Lung microvascular endothelial cell (primary cell): ENCODE results near the gene STARD13. TPM values are rescaled to one million over a fixed set of nuclear protein-coding genes. Genes with fewer than 3 reads are reported as not detected.

Experiments
- DNase-seq, 2 donors: peaks; one replicate each; pipeline versions ENCODE4 v3.0.0 to v3.0.0-alpha.2; 2010; ENCODE audit warnings: low read depth in 2 of 2
- total RNA-seq: library from RNA; depleted of rRNA; stranded (reverse); fragments of >200 nt; gene quantifications from 2 replicates; pipeline ENCODE4 v1.2.1, GENCODE V29; 2014

The STARD13 gene
- total RNA-seq, 1 donor from 2014 or later = 23.6 TPM

DNA sequence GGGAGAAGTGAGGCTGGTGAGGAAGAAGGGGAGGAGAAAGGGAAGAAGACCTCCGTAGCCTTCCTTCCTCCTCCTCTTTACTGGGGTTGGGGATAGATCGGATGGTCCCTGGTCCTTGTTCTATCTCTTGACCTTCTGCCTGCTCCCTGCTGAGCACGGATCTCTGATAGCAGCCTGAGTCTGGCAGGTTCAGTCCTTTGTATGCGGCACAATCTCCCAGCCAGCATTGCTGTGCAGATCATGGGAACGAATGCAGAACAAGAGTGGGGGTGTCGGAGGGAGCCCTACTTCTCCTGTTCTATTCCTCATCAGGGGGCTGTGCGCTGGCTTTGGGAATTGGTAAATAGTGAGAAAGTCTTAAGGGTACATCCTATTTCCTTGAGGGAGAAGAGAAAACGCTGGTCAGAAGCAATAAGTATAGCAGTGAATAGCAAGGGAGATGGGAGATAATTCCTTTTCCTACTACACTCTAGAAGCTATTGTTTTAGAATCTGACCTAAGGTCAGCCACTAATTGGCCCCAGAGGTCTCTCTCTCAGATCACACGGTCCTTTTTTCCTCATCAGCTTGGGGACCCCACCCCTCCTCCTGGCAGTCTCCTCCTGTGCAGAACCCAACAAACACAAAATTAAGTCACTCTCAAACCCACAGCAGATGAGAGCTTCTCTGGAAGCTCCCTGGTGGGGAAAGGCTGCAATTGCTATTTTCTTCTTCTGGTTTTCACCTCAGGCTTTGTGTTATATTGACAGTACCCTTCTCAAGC is 228.4 kb downstream of the STARD13 start:
- peak; percentile 14 to 17 for DNase-seq

DNA sequence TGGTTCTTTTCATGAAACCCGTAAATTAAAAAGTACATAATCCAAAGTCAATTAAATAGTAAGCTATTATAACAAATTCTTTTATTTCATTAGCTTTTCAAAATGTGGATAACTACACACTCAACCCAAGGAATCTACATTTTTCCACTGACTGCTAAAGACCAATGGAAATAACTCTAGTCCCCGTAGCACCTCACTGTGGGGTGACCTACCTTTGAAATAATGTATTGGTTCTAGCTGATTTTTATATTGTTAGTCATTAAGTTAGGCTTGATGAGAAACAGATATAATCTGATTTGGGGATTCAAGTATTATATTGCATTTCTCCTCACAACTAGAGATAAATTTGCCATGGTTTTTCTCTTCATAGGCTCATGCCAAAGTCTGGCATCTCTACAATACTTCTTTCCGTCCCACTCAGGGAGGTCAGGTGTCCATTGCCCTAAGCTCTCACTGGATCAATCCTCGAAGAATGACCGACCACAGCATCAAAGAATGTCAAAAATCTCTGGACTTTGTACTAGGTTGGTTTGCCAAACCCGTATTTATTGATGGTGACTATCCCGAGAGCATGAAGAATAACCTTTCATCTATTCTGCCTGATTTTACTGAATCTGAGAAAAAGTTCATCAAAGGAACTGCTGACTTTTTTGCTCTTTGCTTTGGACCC is 232.0 kb downstream of the STARD13 start:
- no peak for DNase-seq
